Panc1 (cell line): Measurements from ENCODE around the gene MRPL44. TPM values are rescaled to one million over a fixed set of nuclear protein-coding genes. Genes with fewer than 3 reads are reported as not detected.
"Not testable (repeated sequence)": the region's sequence is repeated elsewhere in the genome, so short reads cannot be mapped to it uniquely, and the experiment has no call there.

Source experiments
- ATAC-seq: fragments of 200-7000 bp; cut with Tn5 transposase; 2 replicates; pipeline ENCODE4 v1.9.1; 2020; ENCODE audit warnings: mild to moderate bottlenecking, moderate library complexity
- BruUV-seq: library from RNA; stranded (reverse); fragments of 400-500 nt; replicated peaks from 2 replicates; lab custom pipeline; 2021; lab: Mats Ljungman, UMichigan
- CTCF ChIA-PET: fragments of 300-600 bp; sonication (Branson Sonifier 250); formaldehyde crosslinking; loops from one replicate; lab custom pipeline; 2022; ENCODE audit warnings: antibody characterized with exemption; lab: Charles Lee
- POLR2A ChIA-PET: fragments of 300-600 bp; sonication (Branson Sonifier 250); formaldehyde crosslinking; loops from one replicate; lab custom pipeline; 2022; ENCODE audit warnings: antibody characterized with exemption; lab: Charles Lee
- DNase-seq: peaks from one replicate; pipeline ENCODE4 v3.0.0-alpha.2; 2010; ENCODE audit warnings: low read depth, low spot score
- H3K27ac ChIP-seq: 2 replicates; pipeline ENCODE4 v1.5.1; 2011; ENCODE audit warnings: mild to moderate bottlenecking, low read length, inconsistent platforms
- H3K27me3 ChIP-seq: fragments of 200-500 bp; sonication (Bioruptor generic); 2 replicates; pipeline ENCODE4 v1.6.0; 2014; ENCODE audit warnings: low read length, inconsistent platforms; ENCODE audit not compliant: control insufficient read depth, insufficient read depth
- H3K36me3 ChIP-seq: fragments of 200-500 bp; sonication (Bioruptor generic); 2 replicates; pipeline ENCODE4 v1.5.1; 2014; ENCODE audit warnings: inconsistent platforms, mild to moderate bottlenecking, low read length, moderate library complexity; ENCODE audit not compliant: control insufficient read depth, insufficient read depth
- H3K4me1 ChIP-seq: 2 replicates; pipeline ENCODE4 v1.5.1; 2011; ENCODE audit warnings: inconsistent platforms, mild to moderate bottlenecking, low read length, moderate library complexity; ENCODE audit not compliant: control insufficient read depth, insufficient read depth
- H3K4me3 ChIP-seq, 2 experiments: 2 replicates each; pipeline ENCODE4 v1.5.1; 2011 to 2012; ENCODE audit warnings: low read depth in 2 of 2, low read length in 2 of 2, mild to moderate bottlenecking in 2 of 2, inconsistent platforms in 1 of 2, moderate library complexity in 1 of 2
- H3K9me3 ChIP-seq: fragments of 200-500 bp; sonication (Bioruptor generic); 2 replicates; pipeline ENCODE4 v1.5.1; 2014; ENCODE audit warnings: low read depth, mild to moderate bottlenecking, inconsistent platforms, low read length, moderate library complexity; ENCODE audit not compliant: control insufficient read depth, insufficient read depth
- POLR2AphosphoS5 ChIP-seq: IDR thresholded peaks from 2 replicates; pipeline ENCODE4 v1.6.1; 2012; ENCODE audit warnings: mild to moderate bottlenecking, low read depth, low read length, moderate library complexity
- SIN3A ChIP-seq: IDR thresholded peaks from 2 replicates; pipeline ENCODE4 v1.6.1; 2012; ENCODE audit warnings: low read depth, mild to moderate bottlenecking, low read length, moderate library complexity, borderline replicate concordance; ENCODE audit not compliant: insufficient read depth
- TCF7L2 ChIP-seq: IDR thresholded peaks from 2 replicates; pipeline ENCODE4 v1.6.1; 2011; ENCODE audit warnings: mild to moderate bottlenecking, low read depth, low read length, inconsistent platforms
- in situ Hi-C: cut with HindIII; loops from 2 replicates; pipeline ENCODE4 v1.10.0; 2016; ENCODE audit warnings: low sequenced_read_pairs, low pct_unique_long_range_greater_than_20kb
- intact Hi-C: fragments of 100-400 bp; cut with micrococcal nuclease; formaldehyde crosslinking; loops from one replicate; pipeline ENCODE4 v1.10.0; 2022; ENCODE audit not compliant: unreplicated experiment
- total RNA-seq: library from RNA; stranded (reverse); gene quantifications from one replicate; pipeline ENCODE4 v1.2.1, GENCODE V29; 2021; ENCODE audit not compliant: unreplicated experiment
- TF ChIP-seq, protein P1 (sequence below): fragments of 450-650 bp; IDR thresholded peaks from 2 replicates; pipeline ENCODE4 v1.5.1; 2017; ENCODE audit warnings: mild to moderate bottlenecking
- TF ChIP-seq, protein P2 (sequence below), 2 experiments: IDR thresholded peaks; 2 replicates each; pipeline ENCODE4 v1.6.1; 2011 to 2012; ENCODE audit warnings: low read depth in 2 of 2, control low read depth in 1 of 2, low read length in 1 of 2, mild to moderate bottlenecking in 1 of 2, moderate library complexity in 1 of 2; ENCODE audit not compliant: insufficient read depth in 1 of 2

MRPL44 gene
- total RNA-seq, 1 experiment from 2014 or later = 27.8 TPM

DNA sequence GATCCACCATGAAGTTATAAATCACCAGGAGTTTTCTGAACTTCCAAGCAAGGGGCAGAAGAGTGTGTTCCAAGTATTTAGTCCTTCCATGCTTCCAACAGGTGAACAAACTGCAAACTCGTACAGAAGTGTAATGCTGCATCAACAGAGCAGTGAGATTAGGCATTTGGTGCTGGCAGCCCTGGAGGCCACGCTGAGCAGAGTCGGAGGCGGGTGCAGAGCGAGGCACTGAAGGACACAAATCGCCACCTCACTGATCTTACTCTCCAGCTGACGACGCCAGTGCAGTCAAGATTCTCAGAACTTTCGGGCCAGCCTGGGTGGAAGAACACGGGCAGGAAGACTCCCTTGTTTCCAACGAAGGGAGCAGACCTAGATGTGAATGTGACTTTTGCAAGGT, 42.6 kb downstream of the MRPL44 start:
- ChIA-PET POLR2A (no interaction called here), CTCF (no interaction called here)
- no peak overlapping the region for H3K4me3 ChIP-seq
- no peaks in the 10 kb centered on the region for H3K36me3 ChIP-seq
- H3K27ac ChIP-seq = no peak overlapping the region
- intact Hi-C loops (no loop called here), in situ Hi-C loops (no loop called here)
- TF ChIP-seq SIN3A = no peak
- TF ChIP-seq, protein P1, sequence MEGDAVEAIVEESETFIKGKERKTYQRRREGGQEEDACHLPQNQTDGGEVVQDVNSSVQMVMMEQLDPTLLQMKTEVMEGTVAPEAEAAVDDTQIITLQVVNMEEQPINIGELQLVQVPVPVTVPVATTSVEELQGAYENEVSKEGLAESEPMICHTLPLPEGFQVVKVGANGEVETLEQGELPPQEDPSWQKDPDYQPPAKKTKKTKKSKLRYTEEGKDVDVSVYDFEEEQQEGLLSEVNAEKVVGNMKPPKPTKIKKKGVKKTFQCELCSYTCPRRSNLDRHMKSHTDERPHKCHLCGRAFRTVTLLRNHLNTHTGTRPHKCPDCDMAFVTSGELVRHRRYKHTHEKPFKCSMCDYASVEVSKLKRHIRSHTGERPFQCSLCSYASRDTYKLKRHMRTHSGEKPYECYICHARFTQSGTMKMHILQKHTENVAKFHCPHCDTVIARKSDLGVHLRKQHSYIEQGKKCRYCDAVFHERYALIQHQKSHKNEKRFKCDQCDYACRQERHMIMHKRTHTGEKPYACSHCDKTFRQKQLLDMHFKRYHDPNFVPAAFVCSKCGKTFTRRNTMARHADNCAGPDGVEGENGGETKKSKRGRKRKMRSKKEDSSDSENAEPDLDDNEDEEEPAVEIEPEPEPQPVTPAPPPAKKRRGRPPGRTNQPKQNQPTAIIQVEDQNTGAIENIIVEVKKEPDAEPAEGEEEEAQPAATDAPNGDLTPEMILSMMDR = no peak
- TF ChIP-seq POLR2AphosphoS5 = no peak
- TF ChIP-seq, protein P2, sequence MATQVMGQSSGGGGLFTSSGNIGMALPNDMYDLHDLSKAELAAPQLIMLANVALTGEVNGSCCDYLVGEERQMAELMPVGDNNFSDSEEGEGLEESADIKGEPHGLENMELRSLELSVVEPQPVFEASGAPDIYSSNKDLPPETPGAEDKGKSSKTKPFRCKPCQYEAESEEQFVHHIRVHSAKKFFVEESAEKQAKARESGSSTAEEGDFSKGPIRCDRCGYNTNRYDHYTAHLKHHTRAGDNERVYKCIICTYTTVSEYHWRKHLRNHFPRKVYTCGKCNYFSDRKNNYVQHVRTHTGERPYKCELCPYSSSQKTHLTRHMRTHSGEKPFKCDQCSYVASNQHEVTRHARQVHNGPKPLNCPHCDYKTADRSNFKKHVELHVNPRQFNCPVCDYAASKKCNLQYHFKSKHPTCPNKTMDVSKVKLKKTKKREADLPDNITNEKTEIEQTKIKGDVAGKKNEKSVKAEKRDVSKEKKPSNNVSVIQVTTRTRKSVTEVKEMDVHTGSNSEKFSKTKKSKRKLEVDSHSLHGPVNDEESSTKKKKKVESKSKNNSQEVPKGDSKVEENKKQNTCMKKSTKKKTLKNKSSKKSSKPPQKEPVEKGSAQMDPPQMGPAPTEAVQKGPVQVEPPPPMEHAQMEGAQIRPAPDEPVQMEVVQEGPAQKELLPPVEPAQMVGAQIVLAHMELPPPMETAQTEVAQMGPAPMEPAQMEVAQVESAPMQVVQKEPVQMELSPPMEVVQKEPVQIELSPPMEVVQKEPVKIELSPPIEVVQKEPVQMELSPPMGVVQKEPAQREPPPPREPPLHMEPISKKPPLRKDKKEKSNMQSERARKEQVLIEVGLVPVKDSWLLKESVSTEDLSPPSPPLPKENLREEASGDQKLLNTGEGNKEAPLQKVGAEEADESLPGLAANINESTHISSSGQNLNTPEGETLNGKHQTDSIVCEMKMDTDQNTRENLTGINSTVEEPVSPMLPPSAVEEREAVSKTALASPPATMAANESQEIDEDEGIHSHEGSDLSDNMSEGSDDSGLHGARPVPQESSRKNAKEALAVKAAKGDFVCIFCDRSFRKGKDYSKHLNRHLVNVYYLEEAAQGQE (IDR thresholded peaks at IDR 0.05; ENCODE audit: insufficient read depth in 1 of 2, low read depth in 2 of 2, low read length in 1 of 2) = no peak
- TF ChIP-seq TCF7L2 = no peak
- ATAC-seq (no peak), DNase-seq (no peak)
- H3K9me3 ChIP-seq = no peaks in the 10 kb centered on the region
- BruUV-seq = no TSS peak
- H3K4me1 ChIP-seq = no peaks in the 10 kb centered on the region
- H3K27me3 ChIP-seq = no peaks in the 10 kb centered on the region

DNA sequence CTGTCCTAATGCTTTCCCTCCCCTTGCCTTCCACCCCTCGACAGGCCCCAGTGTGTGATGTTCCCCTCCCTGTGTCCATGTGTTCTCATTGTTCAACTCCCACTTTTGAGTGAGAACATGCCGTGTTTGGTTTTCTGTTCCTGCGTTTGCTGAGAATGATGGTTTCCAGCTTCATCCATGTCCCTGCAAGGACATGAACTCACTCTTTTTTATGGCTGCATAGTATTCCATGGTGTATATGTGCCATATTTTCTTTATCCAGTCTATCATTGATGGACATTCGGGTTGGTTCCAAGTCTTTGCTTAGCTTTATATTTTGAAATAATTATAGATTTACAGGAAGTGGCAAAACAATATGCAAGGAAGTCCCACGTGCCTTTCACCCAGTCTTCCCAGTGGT, 43.4 kb downstream of the MRPL44 start:
- H3K4me1 ChIP-seq, H3K27ac ChIP-seq, H3K4me3 ChIP-seq, BruUV-seq, CTCF ChIA-PET, DNase-seq, H3K27me3 ChIP-seq, intact Hi-C loops, H3K36me3 ChIP-seq, POLR2A ChIA-PET, ATAC-seq, H3K9me3 ChIP-seq, in situ Hi-C loops: not testable (repeated sequence)

DNA sequence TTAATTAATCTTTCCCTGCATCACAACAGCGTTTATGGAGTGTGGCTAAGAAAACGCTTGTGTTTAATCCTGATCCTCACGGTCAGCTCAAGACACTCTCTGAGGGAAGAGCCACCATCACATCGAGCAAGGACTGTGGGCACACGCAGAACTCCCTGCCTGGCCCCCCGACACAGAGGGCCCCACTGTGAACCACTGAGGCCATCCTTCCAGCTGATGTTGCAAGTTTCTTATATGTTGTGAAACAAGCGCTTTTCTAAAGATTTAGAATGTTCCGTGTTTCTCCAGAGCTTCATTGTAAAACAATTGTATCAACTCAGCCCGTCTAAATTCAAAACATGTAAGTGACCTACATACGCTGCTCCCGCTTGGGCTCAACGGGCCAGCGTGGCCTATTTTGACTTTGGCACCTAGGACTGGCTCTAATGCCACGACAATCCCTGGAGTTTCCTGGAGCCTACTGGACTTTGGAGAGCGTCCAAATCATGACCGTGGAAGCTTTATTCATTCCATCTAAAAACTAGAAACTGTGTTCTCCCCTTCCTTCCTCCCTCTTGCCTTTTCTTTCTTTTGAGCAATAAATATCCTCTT, 46.9 kb downstream of the MRPL44 start:
- no peaks in the 10 kb centered on the region for H3K4me1 ChIP-seq
- H3K27me3 ChIP-seq = no peaks in the 10 kb centered on the region
- no peaks in the 10 kb centered on the region for H3K36me3 ChIP-seq
- no peak for DNase-seq
- BruUV-seq = no TSS peak
- ATAC-seq = no peak
- POLR2A ChIA-PET = interaction anchor here (0.5 kb wide), 1 partner anchor 115 kb away, joined by 10 read pairs; no protein-coding TSS in a partner anchor
- intact Hi-C loops = no loop called here
- H3K27ac ChIP-seq = no peak overlapping the region
- in situ Hi-C loops = no loop called here
- H3K9me3 ChIP-seq = no peaks in the 10 kb centered on the region
- no peak overlapping the region for H3K4me3 ChIP-seq
- TF ChIP-seq POLR2AphosphoS5 (no peak), TCF7L2 (no peak), SIN3A (no peak)
- TF ChIP-seq, protein P1 = no peak
- TF ChIP-seq, protein P2 (IDR thresholded peaks at IDR 0.05; ENCODE audit: insufficient read depth in 1 of 2, low read depth in 2 of 2, low read length in 1 of 2) = no peak
- CTCF ChIA-PET = no interaction called here
